HepG2 (cell line): ENCODE results near the gene FOXS1. TPM values are rescaled to one million over a fixed set of nuclear protein-coding genes. Genes with fewer than 3 reads are reported as not detected.

ENCODE experiments used
- ATAC-seq: fragments of 200-7000 bp; cut with Tn5 transposase; 3 replicates; pipeline ENCODE4 v1.9.1; 2020; ENCODE audit warnings: mild to moderate bottlenecking, moderate library complexity
- BruUV-seq: library from RNA; stranded (reverse); fragments of 400-500 nt; replicated peaks from 2 replicates; lab custom pipeline; 2021; lab: Mats Ljungman, UMichigan
- CTCF ChIA-PET: fragments of 300-600 bp; formaldehyde crosslinking; extraction: SDS; loops from one replicate; lab custom pipeline; 2021; ENCODE audit warnings: low total read pairs, inconsistent platforms, low intra/inter-chr PET ratio; lab: Yijun Ruan, JAX
- POLR2A ChIA-PET: fragments of 350-600 bp; sonication (Branson Sonifier 250); formaldehyde crosslinking; loops from one replicate; lab custom pipeline; 2020; ENCODE audit warnings: antibody characterized with exemption, inconsistent platforms; lab: Yijun Ruan, JAX
- DNase-seq: peaks from one replicate; pipeline ENCODE4 v3.0.0-alpha.2; 2015; ENCODE audit warnings: low spot score
- FAIRE-seq: peaks from 3 replicates; lab custom pipeline; 2011; peaks lifted over from hg19 to GRCh38; lab: Jason Lieb, UNC
- H2AFZ ChIP-seq: one replicate; pipeline ENCODE4 v1.6.1; 2011; ENCODE audit warnings: low read length, inconsistent platforms
- H3K27ac ChIP-seq: fragments of 300-600 bp; 3 replicates; pipeline ENCODE4 v1.8.0; 2011; ENCODE audit warnings: mixed run types, mild to moderate bottlenecking, mixed read lengths, low read length, inconsistent platforms; ENCODE audit not compliant: insufficient read depth; ENCODE audit errors: extremely low read length
- H3K27me3 ChIP-seq, 2 experiments: fragments of 200-600 bp in 1 of 2; 2 replicates in 1 of 2; 3 replicates in 1 of 2; pipeline versions ENCODE4 v1.6.0 to v1.8.0; 2011; ENCODE audit warnings: low read length in 2 of 2, mild to moderate bottlenecking in 2 of 2, moderate library complexity in 2 of 2, inconsistent platforms in 1 of 2; ENCODE audit not compliant: insufficient read depth in 2 of 2, control insufficient read depth in 1 of 2
- H3K36me3 ChIP-seq, 2 experiments: fragments of 200-600 bp in 1 of 2; replicated peaks in 1 of 2; 2 replicates in 1 of 2; 3 replicates in 1 of 2; pipeline versions ENCODE4 v1.5.1 to v1.8.0; 2011; ENCODE audit warnings: low read length in 2 of 2, inconsistent platforms in 1 of 2; ENCODE audit not compliant: insufficient read depth in 2 of 2, control insufficient read depth in 1 of 2
- H3K4me1 ChIP-seq: 2 replicates; pipeline ENCODE4 v1.5.1; 2012; ENCODE audit warnings: low read length, inconsistent platforms; ENCODE audit not compliant: insufficient read depth
- H3K4me2 ChIP-seq: 2 replicates; pipeline ENCODE4 v1.6.0; 2011; ENCODE audit warnings: low read depth, low read length, inconsistent platforms
- H3K4me3 ChIP-seq, 3 experiments: fragments of 200-600 bp in 1 of 3; sonication (generic), shearing (Covaris generic) in 1 of 3; replicated peaks in 1 of 3; 2 replicates each; pipeline ENCODE4 v1.5.1; 2011 to 2016; ENCODE audit warnings: low read length in 3 of 3, inconsistent platforms in 2 of 3, low read depth in 2 of 3, mild to moderate bottlenecking in 2 of 3, control low read depth in 1 of 3, mixed read lengths in 1 of 3; ENCODE audit not compliant: insufficient read depth in 1 of 3
- H3K79me2 ChIP-seq: one replicate; pipeline ENCODE4 v1.6.1; 2011; ENCODE audit warnings: low read length, inconsistent platforms; ENCODE audit not compliant: insufficient read depth
- H3K9ac ChIP-seq: 2 replicates; pipeline ENCODE4 v1.6.0; 2011; ENCODE audit warnings: mild to moderate bottlenecking, low read depth, low read length, inconsistent platforms; ENCODE audit not compliant: insufficient read depth
- H3K9me3 ChIP-seq: 2 replicates; pipeline ENCODE4 v1.5.1; 2012; ENCODE audit warnings: mild to moderate bottlenecking, low read length
- H4K20me1 ChIP-seq: 2 replicates; pipeline ENCODE4 v1.6.0; 2011; ENCODE audit warnings: inconsistent platforms, mild to moderate bottlenecking, low read length, moderate library complexity; ENCODE audit not compliant: insufficient read depth
- BRF2 ChIP-seq: sonication (generic); formaldehyde crosslinking; IDR thresholded peaks from 2 replicates; pipeline ENCODE4 v1.8.1; 2022; ENCODE audit warnings: mild to moderate bottlenecking, missing genetic modification reagents
- PCBP1 ChIP-seq: fragments of 200-400 bp; formaldehyde crosslinking; IDR thresholded peaks from 2 replicates; pipeline ENCODE4 v1.6.1; 2017; ENCODE audit warnings: mild to moderate bottlenecking, low read depth, low read length, borderline replicate concordance
- SKIL ChIP-seq: sonication (generic); formaldehyde crosslinking; IDR thresholded peaks from 2 replicates; pipeline ENCODE4 v1.8.0; 2022; ENCODE audit warnings: missing genetic modification reagents, mild to moderate bottlenecking, moderate library complexity, borderline replicate concordance
- ZNF20 ChIP-seq: sonication (generic); formaldehyde crosslinking; IDR thresholded peaks from 2 replicates; pipeline ENCODE4 v1.4.0; 2020; ENCODE audit warnings: mild to moderate bottlenecking, moderate library complexity, missing genetic modification reagents
- ZNF263 ChIP-seq: sonication (generic); formaldehyde crosslinking; IDR thresholded peaks from 2 replicates; pipeline ENCODE4 v1.4.0; 2020; ENCODE audit warnings: missing genetic modification reagents
- ZNF281 ChIP-seq: sonication (generic); formaldehyde crosslinking; IDR thresholded peaks from 2 replicates; pipeline ENCODE4 v1.4.0; 2020; ENCODE audit warnings: missing genetic modification reagents, borderline replicate concordance
- ZNF781 ChIP-seq: sonication (generic); formaldehyde crosslinking; IDR thresholded peaks from 2 replicates; pipeline ENCODE4 v1.5.1; 2020; ENCODE audit warnings: borderline replicate concordance, mild to moderate bottlenecking, missing genetic modification reagents; ENCODE audit errors: not compliant biosample characterization
- WGBS: methylation state at CpG from one replicate; pipeline ENCODE4 v1.1.6; 2017; ENCODE audit warnings: low lambda C conversion rate; 5-methylcytosine and 5-hydroxymethylcytosine counted together
- in situ Hi-C: cut with HindIII; loops from 2 replicates; pipeline ENCODE4 v1.10.0; 2017; ENCODE audit warnings: low pct_unique_long_range_greater_than_20kb; ENCODE audit not compliant: extremely low pct_ligation_motif_present
- intact Hi-C: fragments of 100-400 bp; cut with micrococcal nuclease; formaldehyde crosslinking; loops from one replicate; pipeline ENCODE4 v1.10.0; 2022; ENCODE audit not compliant: unreplicated experiment
- polyA plus RNA-seq, 8 experiments: library from polyadenylated mRNA; depleted of rRNA in 3 of 8; stranded (reverse) in 7 of 8; unstranded in 1 of 8; fragments of >200 nt; fragmentation: Illumina TruSeq in 4 of 8; extraction: Trizol in 4 of 8; gene quantifications; 2 replicates each; pipeline versions ENCODE4 v1.2.1 to v1.2.3, GENCODE V29; 2011 to 2016; ENCODE audit warnings: low read depth in 4 of 8, missing spikeins in 1 of 8, mixed read lengths in 1 of 8; ENCODE audit not compliant: insufficient read depth in 1 of 8
- total RNA-seq, 5 experiments: library from RNA; depleted of rRNA; stranded (reverse); fragments of >200 nt; fragmentation: Illumina TruSeq; extraction: Trizol; gene quantifications; 2 replicates each; pipeline ENCODE4 v1.2.3, GENCODE V29; 2016; ENCODE audit warnings: low read depth in 1 of 5

The FOXS1 gene
- total and polyA plus RNA-seq, 2 of the 13 experiments (the other 11 are each of a cell fraction or from before 2014, with no cell fraction given): not detected

GRCh38 chr20:31868853-31869672 lies 23.7 kb upstream of the FOXS1 start:
- intact Hi-C loops (no loop called here), in situ Hi-C loops (no loop called here)
- H3K4me3 ChIP-seq: peak overlapping the region in 2 of 3 experiments; percentile 56 to 85; a peak in 2 of 6 replicates
- 51% methylated on average over 11 of the region's 12 CpGs for WGBS
- no peaks in the 10 kb centered on the region for H3K79me2 ChIP-seq
- H4K20me1 ChIP-seq: no peaks in the 10 kb centered on the region
- peak overlapping the region; percentile 99 for H3K4me2 ChIP-seq
- peaks cover 14 to 55% of the 10 kb centered on the region in 2 experiments; a peak in 4 of 5 replicates for H3K27me3 ChIP-seq
- no peak for FAIRE-seq
- H2AFZ ChIP-seq: no peak overlapping the region
- CTCF ChIA-PET: no interaction called here
- H3K9me3 ChIP-seq: no peaks in the 10 kb centered on the region
- H3K9ac ChIP-seq: peak overlapping the region; percentile 55; the same call in 1 of the 2 replicates
- no peak for DNase-seq
- H3K27ac ChIP-seq: no peak overlapping the region
- POLR2A ChIA-PET: interaction anchor here (1.5 kb wide), 1 partner anchor 11 kb away, joined by 9 read pairs; no protein-coding TSS in a partner anchor
- H3K36me3 ChIP-seq: no peaks in the 10 kb centered on the region
- H3K4me1 ChIP-seq: peaks cover 20% of the 10 kb centered on the region
- no TSS peak for BruUV-seq
- ATAC-seq: peak; percentile 32
- TF ChIP-seq ZNF263 (peak; percentile 46; the same call in 1 of the 2 replicates), ZNF781 (CRISPR knock-in tag) (peak; percentile 4), BRF2 (CRISPR knock-in tag) (no peak), ZNF20 (CRISPR knock-in tag) (no peak), SKIL (CRISPR knock-in tag) (0 out of 2 replicates have a peak, but pooled peaks have one; percentile 18), PCBP1 (0 out of 2 replicates have a peak, but pooled peaks have one; percentile 19), ZNF281 (0 out of 2 replicates have a peak, but pooled peaks have one; percentile 17)
